K562 (cell line): ENCODE data around the gene MCL1. TPM values are rescaled to one million over a fixed set of nuclear protein-coding genes. Genes with fewer than 3 reads are reported as not detected.
A peak's percentile ranks its signal among the peaks of the same experiment; 100 is the strongest.

Experiments
- BDP1 ChIP-seq: IDR thresholded peaks from 3 replicates; pipeline ENCODE4 v1.6.1; 2011; ENCODE audit not compliant: insufficient read length, insufficient read depth
- CBX1 ChIP-seq: sonication (generic); IDR thresholded peaks from 2 replicates; pipeline ENCODE4 v1.6.1; 2016; ENCODE audit warnings: antibody characterized with exemption, low read depth, mild to moderate bottlenecking
- CBX5 ChIP-seq: IDR thresholded peaks from 2 replicates; pipeline ENCODE4 v1.6.1; 2014; ENCODE audit warnings: low read depth, borderline replicate concordance
- DIDO1 ChIP-seq: fragments of 450-650 bp; IDR thresholded peaks from 2 replicates; pipeline ENCODE4 v1.6.1; 2016; ENCODE audit warnings: low read depth, missing biosample characterization, missing genetic modification characterization
- E2F4 ChIP-seq: sonication (generic); formaldehyde crosslinking; IDR thresholded peaks from 2 replicates; pipeline ENCODE4 v1.8.0; 2022; ENCODE audit warnings: mild to moderate bottlenecking, low read depth, missing genetic modification reagents
- E2F5 ChIP-seq: sonication (generic); formaldehyde crosslinking; IDR thresholded peaks from 2 replicates; pipeline ENCODE4 v1.8.0; 2022; ENCODE audit warnings: mild to moderate bottlenecking, missing genetic modification reagents
- HSF4 ChIP-seq: fragments of 250-450 bp; sonication (Bioruptor Pico); IDR thresholded peaks from 2 replicates; pipeline ENCODE4 v2.1.2; 2022; ENCODE audit warnings: mild to moderate bottlenecking, moderate library complexity, borderline replicate concordance
- NEUROD1 ChIP-seq: fragments of 150-350 bp; IDR thresholded peaks from 2 replicates; pipeline ENCODE4 v1.6.1; 2014; ENCODE audit warnings: borderline replicate concordance, low read length, low read depth; ENCODE audit not compliant: partially characterized antibody
- POLR2A ChIP-seq: fragments of 450-650 bp; conservative IDR thresholded peaks from 2 replicates; pipeline ENCODE4 v1.6.1; 2016
- RBFOX2 ChIP-seq: fragments of 200-400 bp; formaldehyde crosslinking; IDR thresholded peaks from 2 replicates; pipeline ENCODE4 v1.6.1; 2017; ENCODE audit warnings: low read depth, mild to moderate bottlenecking, low read length, moderate library complexity
- SP1 ChIP-seq: sonication (generic); formaldehyde crosslinking; IDR thresholded peaks from 2 replicates; pipeline ENCODE4 v1.8.1; 2022; ENCODE audit warnings: mild to moderate bottlenecking, missing genetic modification reagents
- TEAD2 ChIP-seq: fragments of 450-650 bp; IDR thresholded peaks from 2 replicates; pipeline ENCODE4 v1.6.1; 2016; ENCODE audit warnings: missing genetic modification characterization, control low read depth, missing compliant biosample characterization
- ZFP30 ChIP-seq: fragments of 250-450 bp; sonication (Bioruptor Pico); IDR thresholded peaks from 2 replicates; pipeline ENCODE4 v1.8.0; 2022; ENCODE audit warnings: moderate library complexity, mild to moderate bottlenecking, inconsistent platforms, borderline replicate concordance
- ZNF143 ChIP-seq: sonication (generic); formaldehyde crosslinking; IDR thresholded peaks from 2 replicates; pipeline ENCODE4 v1.9.0; 2022; ENCODE audit warnings: mild to moderate bottlenecking, missing genetic modification reagents
- ZNF263 ChIP-seq: sonication (generic); formaldehyde crosslinking; IDR thresholded peaks from 2 replicates; pipeline ENCODE4 v1.8.0; 2022; ENCODE audit warnings: mild to moderate bottlenecking, missing genetic modification reagents, borderline replicate concordance
- ZNF384 ChIP-seq: IDR thresholded peaks from 2 replicates; pipeline ENCODE4 v1.6.1; 2012; ENCODE audit warnings: low read depth, low read length, improper control_type of control experiment
- polyA plus RNA-seq, 8 experiments: library from polyadenylated mRNA; depleted of rRNA in 4 of 8; stranded (reverse) in 5 of 8; unstranded in 3 of 8; fragments of >200 nt; fragmentation: Nextera tagmentation in 2 of 8; fragmentation: Illumina TruSeq in 1 of 8; extraction: Ambion mirVana in 2 of 8; extraction: Trizol in 1 of 8; gene quantifications; 2 replicates each; pipeline versions ENCODE4 v1.2.1 to v1.2.3, GENCODE V29; 2011 to 2014; ENCODE audit warnings: inconsistent platforms in 1 of 8, missing spikeins in 1 of 8
- total RNA-seq, 7 experiments: library from RNA; depleted of rRNA in 6 of 7; stranded (reverse); fragments of >200 nt in 6 of 7; fragmentation: Illumina TruSeq in 2 of 7; extraction: Trizol in 2 of 7; gene quantifications; 2 replicates each; pipeline versions ENCODE4 v1.2.1 to v1.2.3, GENCODE V29; 2011 to 2021; ENCODE audit warnings: low replicate concordance in 1 of 7
- TF ChIP-seq, protein P1 (sequence below), 2 experiments: fragments of 450-650 bp; IDR thresholded peaks; 2 replicates each; pipeline ENCODE4 v1.6.1; 2016; ENCODE audit warnings: mild to moderate bottlenecking in 2 of 2, borderline replicate concordance in 1 of 2, low read depth in 1 of 2, moderate library complexity in 1 of 2

The MCL1 gene
- total and polyA plus RNA-seq, 9 of the 15 experiments (the other 6 are each of a cell fraction or from before 2014, with no cell fraction given): 27.1 to 224 (median 138) TPM

- TF ChIP-seq, protein P1, sequence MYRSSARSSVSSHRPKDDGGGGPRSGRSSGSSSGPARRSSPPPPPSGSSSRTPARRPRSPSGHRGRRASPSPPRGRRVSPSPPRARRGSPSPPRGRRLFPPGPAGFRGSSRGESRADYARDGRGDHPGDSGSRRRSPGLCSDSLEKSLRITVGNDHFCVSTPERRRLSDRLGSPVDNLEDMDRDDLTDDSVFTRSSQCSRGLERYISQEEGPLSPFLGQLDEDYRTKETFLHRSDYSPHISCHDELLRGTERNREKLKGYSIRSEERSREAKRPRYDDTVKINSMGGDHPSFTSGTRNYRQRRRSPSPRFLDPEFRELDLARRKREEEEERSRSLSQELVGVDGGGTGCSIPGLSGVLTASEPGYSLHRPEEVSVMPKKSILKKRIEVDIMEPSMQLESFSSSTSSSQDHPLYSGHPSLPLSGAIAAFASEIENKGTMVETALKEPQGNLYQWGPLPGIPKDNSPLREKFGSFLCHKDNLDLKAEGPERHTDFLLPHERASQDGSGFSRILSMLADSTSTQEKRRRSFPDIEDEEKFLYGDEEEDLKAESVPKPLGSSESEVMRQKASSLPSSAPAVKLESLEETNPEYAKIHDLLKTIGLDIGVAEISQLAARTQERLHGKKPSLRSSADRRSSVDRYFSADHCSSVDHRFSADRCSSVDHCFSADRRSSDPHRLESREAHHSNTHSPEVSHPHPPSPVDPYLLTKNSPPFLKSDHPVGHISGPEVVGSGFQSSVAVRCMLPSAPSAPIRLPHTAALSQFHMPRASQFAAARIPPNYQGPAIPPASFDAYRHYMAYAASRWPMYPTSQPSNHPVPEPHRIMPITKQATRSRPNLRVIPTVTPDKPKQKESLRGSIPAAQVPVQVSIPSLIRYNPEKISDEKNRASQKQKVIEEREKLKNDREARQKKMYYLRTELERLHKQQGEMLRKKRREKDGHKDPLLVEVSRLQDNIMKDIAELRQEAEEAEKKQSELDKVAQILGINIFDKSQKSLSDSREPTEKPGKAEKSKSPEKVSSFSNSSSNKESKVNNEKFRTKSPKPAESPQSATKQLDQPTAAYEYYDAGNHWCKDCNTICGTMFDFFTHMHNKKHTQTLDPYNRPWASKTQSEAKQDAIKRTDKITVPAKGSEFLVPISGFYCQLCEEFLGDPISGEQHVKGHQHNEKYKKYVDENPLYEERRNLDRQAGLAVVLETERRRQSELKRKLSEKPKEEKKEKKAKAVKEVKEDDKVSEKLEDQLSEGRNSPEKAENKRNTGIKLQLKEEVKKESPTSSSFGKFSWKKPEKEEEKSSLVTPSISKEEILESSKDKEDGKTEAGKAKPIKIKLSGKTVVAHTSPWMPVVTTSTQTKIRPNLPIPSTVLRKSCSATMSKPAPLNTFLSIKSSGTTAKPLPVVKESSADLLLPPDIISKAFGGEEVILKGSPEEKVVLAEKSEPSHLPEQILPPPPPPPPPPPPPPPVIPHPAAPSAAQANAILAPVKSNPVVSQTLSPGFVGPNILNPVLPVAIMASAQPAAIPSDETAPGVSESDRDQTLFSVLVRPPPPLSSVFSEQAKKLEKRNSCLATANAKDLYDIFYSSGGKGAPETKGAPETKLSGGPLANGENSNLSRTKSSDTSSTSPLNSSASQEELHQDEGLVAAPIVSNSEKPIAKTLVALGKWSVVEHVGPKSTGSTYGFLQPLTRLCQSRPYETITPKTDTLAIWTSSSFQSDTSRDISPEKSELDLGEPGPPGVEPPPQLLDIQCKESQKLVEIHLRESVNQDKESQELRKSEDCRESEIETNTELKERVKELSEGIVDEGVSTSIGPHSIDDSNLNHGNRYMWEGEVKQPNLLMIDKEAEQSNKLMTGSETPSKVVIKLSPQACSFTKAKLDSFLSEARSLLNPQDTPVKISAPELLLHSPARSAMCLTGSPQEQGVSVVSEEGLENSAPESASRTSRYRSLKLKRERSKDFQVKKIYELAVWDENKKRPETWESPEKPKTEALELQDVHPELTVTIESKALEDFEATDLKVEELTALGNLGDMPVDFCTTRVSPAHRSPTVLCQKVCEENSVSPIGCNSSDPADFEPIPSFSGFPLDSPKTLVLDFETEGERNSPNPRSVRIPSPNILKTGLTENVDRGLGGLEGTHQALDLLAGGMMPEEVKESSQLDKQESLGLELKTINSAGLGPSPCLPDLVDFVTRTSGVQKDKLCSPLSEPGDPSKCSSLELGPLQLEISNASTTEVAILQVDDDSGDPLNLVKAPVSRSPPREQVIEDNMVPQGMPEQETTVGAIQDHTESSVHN (IDR thresholded peaks at IDR 0.05; ENCODE audit: borderline replicate concordance in 1 of 2, low read depth in 1 of 2): no peak
- TF ChIP-seq CBX5 (no peak), TEAD2 (no peak), HSF4 (CRISPR knock-in tag) (no peak), ZNF384 (peak; percentile 99), NEUROD1 (peak; percentile 71), DIDO1 (tag) (no peak), E2F4 (CRISPR knock-in tag) (no peak), ZFP30 (CRISPR knock-in tag) (no peak), SP1 (CRISPR knock-in tag) (peak; percentile 46; the same call in 1 of the 2 replicates), POLR2A (peak; percentile 99), BDP1 (no peak), ZNF143 (CRISPR knock-in tag) (no peak), CBX1 (peak; percentile 87), ZNF263 (CRISPR knock-in tag) (no peak), RBFOX2 (peak; percentile 99), E2F5 (CRISPR knock-in tag) (no peak)
Measured at GRCh38 chr1:150579110-150579944, at the start of gene MCL1 (continued).
